GM12878 (cell line): ENCODE results near the gene ZBED2.

Source experiments
- ASH2L ChIP-seq: fragments of 300-600, 200-600 bp; sonication (generic); IDR thresholded peaks from 2 replicates; pipeline ENCODE4 v1.6.1; 2017; ENCODE audit warnings: low read depth, mild to moderate bottlenecking, borderline replicate concordance
- CBFB ChIP-seq: IDR thresholded peaks from 2 replicates; pipeline ENCODE4 v1.6.1; 2016; ENCODE audit warnings: antibody characterized with exemption, low read depth
- CEBPB ChIP-seq, 2 experiments: fragments of 150-350 bp in 1 of 2; IDR thresholded peaks; 2 replicates each; pipeline ENCODE4 v1.6.1; 2012 to 2014; ENCODE audit warnings: low read depth in 2 of 2, low read length in 2 of 2, borderline replicate concordance in 1 of 2, inconsistent platforms in 1 of 2
- CUX1 ChIP-seq: IDR thresholded peaks from 2 replicates; pipeline ENCODE4 v1.6.1; 2012; ENCODE audit warnings: improper control_type of control experiment, low read depth, low read length; ENCODE audit not compliant: insufficient replicate concordance
- GABPA ChIP-seq: IDR thresholded peaks from 2 replicates; pipeline ENCODE4 v1.6.1; 2014; ENCODE audit warnings: antibody characterized with exemption, low read depth, mild to moderate bottlenecking, inconsistent platforms
- JUND ChIP-seq: IDR thresholded peaks from 2 replicates; pipeline ENCODE4 v1.6.1; 2012; ENCODE audit warnings: low read depth, mild to moderate bottlenecking, low read length, improper control_type of control experiment, moderate library complexity
- MAX ChIP-seq: IDR thresholded peaks from 2 replicates; pipeline ENCODE4 v1.6.1; 2012; ENCODE audit warnings: low read depth, low read length, improper control_type of control experiment
- RFX5 ChIP-seq: IDR thresholded peaks from 2 replicates; pipeline ENCODE4 v1.6.1; 2011; ENCODE audit warnings: low read depth, low read length, improper control_type of control experiment
- TCF12 ChIP-seq: IDR thresholded peaks from 2 replicates; pipeline ENCODE4 v1.6.1; 2011; ENCODE audit warnings: low read depth, mild to moderate bottlenecking, low read length
- USF2 ChIP-seq: IDR thresholded peaks from 2 replicates; pipeline ENCODE4 v1.6.1; 2011; ENCODE audit warnings: low read depth, low read length, improper control_type of control experiment, borderline replicate concordance
- ZNF207 ChIP-seq: fragments of 450-650 bp; IDR thresholded peaks from 2 replicates; pipeline ENCODE4 v1.6.1; 2014; ENCODE audit warnings: antibody characterized with exemption, mild to moderate bottlenecking, borderline replicate concordance
- TF ChIP-seq, protein P1 (sequence below): fragments of 450-650 bp; IDR thresholded peaks from 2 replicates; pipeline ENCODE4 v1.6.1; 2017; ENCODE audit warnings: low read depth, mild to moderate bottlenecking, moderate library complexity
- TF ChIP-seq, protein P2 (sequence below): fragments of 450-650 bp; formaldehyde crosslinking; IDR thresholded peaks from 2 replicates; pipeline ENCODE4 v1.5.0; 2022; ENCODE audit warnings: mild to moderate bottlenecking, missing genetic modification characterization

DNA sequence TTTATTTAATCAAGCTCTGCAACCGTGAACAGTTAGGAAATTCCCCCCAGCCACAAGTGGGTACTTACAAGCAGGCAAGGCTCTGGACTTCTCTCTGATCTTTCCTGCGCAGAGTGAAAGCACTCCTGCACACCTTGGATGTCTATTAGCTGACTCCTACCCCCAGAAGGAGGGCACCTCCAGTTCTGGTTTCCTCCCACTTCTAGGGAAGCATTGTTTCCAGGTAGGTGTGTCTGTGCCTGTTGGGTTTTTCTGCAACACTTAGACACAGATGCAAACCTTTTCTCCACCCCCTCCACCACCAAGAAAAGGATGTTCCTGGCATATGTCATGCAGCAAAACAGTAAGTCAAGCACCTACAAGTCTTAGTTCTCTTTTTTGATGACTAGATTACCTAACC lies at the start of gene ZBED2:
- TF ChIP-seq, protein P1, sequence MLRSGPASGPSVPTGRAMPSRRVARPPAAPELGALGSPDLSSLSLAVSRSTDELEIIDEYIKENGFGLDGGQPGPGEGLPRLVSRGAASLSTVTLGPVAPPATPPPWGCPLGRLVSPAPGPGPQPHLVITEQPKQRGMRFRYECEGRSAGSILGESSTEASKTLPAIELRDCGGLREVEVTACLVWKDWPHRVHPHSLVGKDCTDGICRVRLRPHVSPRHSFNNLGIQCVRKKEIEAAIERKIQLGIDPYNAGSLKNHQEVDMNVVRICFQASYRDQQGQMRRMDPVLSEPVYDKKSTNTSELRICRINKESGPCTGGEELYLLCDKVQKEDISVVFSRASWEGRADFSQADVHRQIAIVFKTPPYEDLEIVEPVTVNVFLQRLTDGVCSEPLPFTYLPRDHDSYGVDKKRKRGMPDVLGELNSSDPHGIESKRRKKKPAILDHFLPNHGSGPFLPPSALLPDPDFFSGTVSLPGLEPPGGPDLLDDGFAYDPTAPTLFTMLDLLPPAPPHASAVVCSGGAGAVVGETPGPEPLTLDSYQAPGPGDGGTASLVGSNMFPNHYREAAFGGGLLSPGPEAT: no peak
- TF ChIP-seq, protein P2, sequence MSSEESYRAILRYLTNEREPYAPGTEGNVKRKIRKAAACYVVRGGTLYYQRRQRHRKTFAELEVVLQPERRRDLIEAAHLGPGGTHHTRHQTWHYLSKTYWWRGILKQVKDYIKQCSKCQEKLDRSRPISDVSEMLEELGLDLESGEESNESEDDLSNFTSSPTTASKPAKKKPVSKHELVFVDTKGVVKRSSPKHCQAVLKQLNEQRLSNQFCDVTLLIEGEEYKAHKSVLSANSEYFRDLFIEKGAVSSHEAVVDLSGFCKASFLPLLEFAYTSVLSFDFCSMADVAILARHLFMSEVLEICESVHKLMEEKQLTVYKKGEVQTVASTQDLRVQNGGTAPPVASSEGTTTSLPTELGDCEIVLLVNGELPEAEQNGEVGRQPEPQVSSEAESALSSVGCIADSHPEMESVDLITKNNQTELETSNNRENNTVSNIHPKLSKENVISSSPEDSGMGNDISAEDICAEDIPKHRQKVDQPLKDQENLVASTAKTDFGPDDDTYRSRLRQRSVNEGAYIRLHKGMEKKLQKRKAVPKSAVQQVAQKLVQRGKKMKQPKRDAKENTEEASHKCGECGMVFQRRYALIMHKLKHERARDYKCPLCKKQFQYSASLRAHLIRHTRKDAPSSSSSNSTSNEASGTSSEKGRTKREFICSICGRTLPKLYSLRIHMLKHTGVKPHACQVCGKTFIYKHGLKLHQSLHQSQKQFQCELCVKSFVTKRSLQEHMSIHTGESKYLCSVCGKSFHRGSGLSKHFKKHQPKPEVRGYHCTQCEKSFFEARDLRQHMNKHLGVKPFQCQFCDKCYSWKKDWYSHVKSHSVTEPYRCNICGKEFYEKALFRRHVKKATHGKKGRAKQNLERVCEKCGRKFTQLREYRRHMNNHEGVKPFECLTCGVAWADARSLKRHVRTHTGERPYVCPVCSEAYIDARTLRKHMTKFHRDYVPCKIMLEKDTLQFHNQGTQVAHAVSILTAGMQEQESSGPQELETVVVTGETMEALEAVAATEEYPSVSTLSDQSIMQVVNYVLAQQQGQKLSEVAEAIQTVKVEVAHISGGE (CRISPR knock-in tag): no peak
- TF ChIP-seq CBFB: no peak
- TF ChIP-seq CEBPB (IDR thresholded peaks at IDR 0.05; ENCODE audit: borderline replicate concordance in 1 of 2, low read depth in 2 of 2, low read length in 2 of 2): no peak
- no peak for TF ChIP-seq ZNF207
- TF ChIP-seq RFX5: no peak
- no peak for TF ChIP-seq ASH2L
- no peak for TF ChIP-seq GABPA
- no peak for TF ChIP-seq CUX1
- no peak for TF ChIP-seq USF2
- no peak for TF ChIP-seq JUND
- TF ChIP-seq TCF12: no peak
- no peak for TF ChIP-seq MAX
